ENCODE measurements around the gene EFCAB12. TPM values are rescaled to one million over a fixed set of nuclear protein-coding genes. Genes with fewer than 3 reads are reported as not detected.

Gene EFCAB12
- total and polyA plus RNA-seq, 2 of the 13 experiments (the other 11 are each of a cell fraction or from before 2014, with no cell fraction given): 0.31 to 2.4 TPM

DNA sequence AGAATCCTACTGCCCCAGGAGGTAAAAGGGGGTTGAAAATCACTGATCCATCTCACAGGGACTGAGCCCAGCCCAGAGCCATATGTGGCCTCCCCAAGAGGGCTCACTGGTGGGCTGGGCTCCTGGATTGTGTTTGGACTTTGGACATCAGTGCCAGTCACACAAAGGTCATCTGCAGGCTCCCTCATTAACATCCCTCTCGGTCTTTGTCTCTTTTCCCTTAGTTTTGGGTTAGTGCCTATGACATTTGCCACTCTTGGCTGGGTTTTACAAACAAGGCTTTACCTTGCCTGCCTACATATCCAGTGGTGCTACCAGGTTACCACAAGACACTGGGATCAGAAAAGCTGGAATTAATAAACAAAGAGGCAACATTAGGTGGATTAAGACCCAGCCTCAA lies 39.5 kb upstream of the EFCAB12 start (continued):
- TF ChIP-seq, protein P1, sequence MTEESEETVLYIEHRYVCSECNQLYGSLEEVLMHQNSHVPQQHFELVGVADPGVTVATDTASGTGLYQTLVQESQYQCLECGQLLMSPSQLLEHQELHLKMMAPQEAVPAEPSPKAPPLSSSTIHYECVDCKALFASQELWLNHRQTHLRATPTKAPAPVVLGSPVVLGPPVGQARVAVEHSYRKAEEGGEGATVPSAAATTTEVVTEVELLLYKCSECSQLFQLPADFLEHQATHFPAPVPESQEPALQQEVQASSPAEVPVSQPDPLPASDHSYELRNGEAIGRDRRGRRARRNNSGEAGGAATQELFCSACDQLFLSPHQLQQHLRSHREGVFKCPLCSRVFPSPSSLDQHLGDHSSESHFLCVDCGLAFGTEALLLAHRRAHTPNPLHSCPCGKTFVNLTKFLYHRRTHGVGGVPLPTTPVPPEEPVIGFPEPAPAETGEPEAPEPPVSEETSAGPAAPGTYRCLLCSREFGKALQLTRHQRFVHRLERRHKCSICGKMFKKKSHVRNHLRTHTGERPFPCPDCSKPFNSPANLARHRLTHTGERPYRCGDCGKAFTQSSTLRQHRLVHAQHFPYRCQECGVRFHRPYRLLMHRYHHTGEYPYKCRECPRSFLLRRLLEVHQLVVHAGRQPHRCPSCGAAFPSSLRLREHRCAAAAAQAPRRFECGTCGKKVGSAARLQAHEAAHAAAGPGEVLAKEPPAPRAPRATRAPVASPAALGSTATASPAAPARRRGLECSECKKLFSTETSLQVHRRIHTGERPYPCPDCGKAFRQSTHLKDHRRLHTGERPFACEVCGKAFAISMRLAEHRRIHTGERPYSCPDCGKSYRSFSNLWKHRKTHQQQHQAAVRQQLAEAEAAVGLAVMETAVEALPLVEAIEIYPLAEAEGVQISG (CRISPR knock-in tag; IDR thresholded peaks at IDR 0.05): no peak
- TF ChIP-seq ZNF367 (CRISPR knock-in tag; IDR thresholded peaks at IDR 0.05; ENCODE audit: borderline replicate concordance) (no peak), ZNF616 (CRISPR knock-in tag; IDR thresholded peaks at IDR 0.05; ENCODE audit: low read depth) (no peak), DNMT3B (CRISPR knock-in tag; conservative IDR thresholded peaks at IDR 0.05) (no peak), TBX3 (IDR thresholded peaks at IDR 0.05; ENCODE audit: borderline replicate concordance) (no peak), SMARCE1 (IDR thresholded peaks at IDR 0.05; ENCODE audit: borderline replicate concordance) (no peak), ZNF724P (CRISPR knock-in tag; IDR thresholded peaks at IDR 0.05; ENCODE audit: borderline replicate concordance) (no peak), NCOA2 (CRISPR knock-in tag; IDR thresholded peaks at IDR 0.05) (no peak), ZNF20 (CRISPR knock-in tag; IDR thresholded peaks at IDR 0.05) (no peak), ZNF138 (CRISPR knock-in tag; IDR thresholded peaks at IDR 0.05; ENCODE audit: low read depth) (no peak), ZBTB1 (CRISPR knock-in tag; IDR thresholded peaks at IDR 0.05; ENCODE audit: borderline replicate concordance) (no peak), TCF7L2 (IDR thresholded peaks at IDR 0.05; ENCODE audit: low read depth, low read length) (no peak), HNRNPL (IDR thresholded peaks at IDR 0.05; ENCODE audit: low read depth, low read length) (no peak), LCORL (IDR thresholded peaks at IDR 0.05) (no peak), LCORL (CRISPR knock-in tag; IDR thresholded peaks at IDR 0.05) (no peak), NFIB (CRISPR knock-in tag; IDR thresholded peaks at IDR 0.05; ENCODE audit: borderline replicate concordance) (no peak), ZNF879 (CRISPR knock-in tag; IDR thresholded peaks at IDR 0.05) (no peak), ZFY (CRISPR knock-in tag; IDR thresholded peaks at IDR 0.05) (no peak), NFYB (CRISPR knock-in tag; IDR thresholded peaks at IDR 0.05) (no peak), ZNF225 (CRISPR knock-in tag; IDR thresholded peaks at IDR 0.05) (no peak), SOX13 (IDR thresholded peaks at IDR 0.05) (no peak), SOX13 (CRISPR knock-in tag; conservative IDR thresholded peaks at IDR 0.05 in 1 of 2, IDR thresholded peaks at IDR 0.05 in 1 of 2) (peak in 1 of 2 experiments; percentile 38; a peak in 1 of 4 replicates), PHF5A (CRISPR knock-in tag; IDR thresholded peaks at IDR 0.05; ENCODE audit: low read depth, unreplicated experiment) (no peak)
- TF ChIP-seq, protein P2, sequence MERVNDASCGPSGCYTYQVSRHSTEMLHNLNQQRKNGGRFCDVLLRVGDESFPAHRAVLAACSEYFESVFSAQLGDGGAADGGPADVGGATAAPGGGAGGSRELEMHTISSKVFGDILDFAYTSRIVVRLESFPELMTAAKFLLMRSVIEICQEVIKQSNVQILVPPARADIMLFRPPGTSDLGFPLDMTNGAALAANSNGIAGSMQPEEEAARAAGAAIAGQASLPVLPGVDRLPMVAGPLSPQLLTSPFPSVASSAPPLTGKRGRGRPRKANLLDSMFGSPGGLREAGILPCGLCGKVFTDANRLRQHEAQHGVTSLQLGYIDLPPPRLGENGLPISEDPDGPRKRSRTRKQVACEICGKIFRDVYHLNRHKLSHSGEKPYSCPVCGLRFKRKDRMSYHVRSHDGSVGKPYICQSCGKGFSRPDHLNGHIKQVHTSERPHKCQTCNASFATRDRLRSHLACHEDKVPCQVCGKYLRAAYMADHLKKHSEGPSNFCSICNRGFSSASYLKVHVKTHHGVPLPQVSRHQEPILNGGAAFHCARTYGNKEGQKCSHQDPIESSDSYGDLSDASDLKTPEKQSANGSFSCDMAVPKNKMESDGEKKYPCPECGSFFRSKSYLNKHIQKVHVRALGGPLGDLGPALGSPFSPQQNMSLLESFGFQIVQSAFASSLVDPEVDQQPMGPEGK (CRISPR knock-in tag; IDR thresholded peaks at IDR 0.05): 0 out of 2 replicates have a peak, but pooled peaks have one; percentile 19
- TF ChIP-seq, protein P3, sequence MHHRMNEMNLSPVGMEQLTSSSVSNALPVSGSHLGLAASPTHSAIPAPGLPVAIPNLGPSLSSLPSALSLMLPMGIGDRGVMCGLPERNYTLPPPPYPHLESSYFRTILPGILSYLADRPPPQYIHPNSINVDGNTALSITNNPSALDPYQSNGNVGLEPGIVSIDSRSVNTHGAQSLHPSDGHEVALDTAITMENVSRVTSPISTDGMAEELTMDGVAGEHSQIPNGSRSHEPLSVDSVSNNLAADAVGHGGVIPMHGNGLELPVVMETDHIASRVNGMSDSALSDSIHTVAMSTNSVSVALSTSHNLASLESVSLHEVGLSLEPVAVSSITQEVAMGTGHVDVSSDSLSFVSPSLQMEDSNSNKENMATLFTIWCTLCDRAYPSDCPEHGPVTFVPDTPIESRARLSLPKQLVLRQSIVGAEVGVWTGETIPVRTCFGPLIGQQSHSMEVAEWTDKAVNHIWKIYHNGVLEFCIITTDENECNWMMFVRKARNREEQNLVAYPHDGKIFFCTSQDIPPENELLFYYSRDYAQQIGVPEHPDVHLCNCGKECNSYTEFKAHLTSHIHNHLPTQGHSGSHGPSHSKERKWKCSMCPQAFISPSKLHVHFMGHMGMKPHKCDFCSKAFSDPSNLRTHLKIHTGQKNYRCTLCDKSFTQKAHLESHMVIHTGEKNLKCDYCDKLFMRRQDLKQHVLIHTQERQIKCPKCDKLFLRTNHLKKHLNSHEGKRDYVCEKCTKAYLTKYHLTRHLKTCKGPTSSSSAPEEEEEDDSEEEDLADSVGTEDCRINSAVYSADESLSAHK (CRISPR knock-in tag; IDR thresholded peaks at IDR 0.05; ENCODE audit: borderline replicate concordance): no peak

Data from HepG2 (cell line).